A549 (cell line): ENCODE results near the gene ZNF747.

ENCODE experiments used
- CBX8 ChIP-seq: fragments of 200-600 bp; sonication (generic); IDR thresholded peaks from 2 replicates; pipeline ENCODE4 v1.6.1; 2016
- CHD2 ChIP-seq: fragments of 150-350 bp; IDR thresholded peaks from 2 replicates; pipeline ENCODE4 v1.6.1; 2014; ENCODE audit warnings: low read length; ENCODE audit not compliant: partially characterized antibody
- EP300 ChIP-seq, 2 experiments: fragments of >200 bp; sonication (Bioruptor Twin); formaldehyde crosslinking; IDR thresholded peaks; 2 replicates in 1 of 2; 3 replicates in 1 of 2; pipeline ENCODE4 v1.6.1; 2016 to 2017
- FOSB ChIP-seq: fragments of 250-450 bp; sonication (Bioruptor Pico); IDR thresholded peaks from 2 replicates; pipeline ENCODE4 v1.5.0; 2020; ENCODE audit warnings: mild to moderate bottlenecking, moderate library complexity
- JUNB ChIP-seq: fragments of >200 bp; sonication (Bioruptor Twin); formaldehyde crosslinking; IDR thresholded peaks from 2 replicates; pipeline ENCODE4 v1.6.1; 2016
- NR3C1 ChIP-seq: fragments of >200 bp; sonication (Bioruptor Twin); formaldehyde crosslinking; IDR thresholded peaks from 3 replicates; pipeline ENCODE4 v1.6.1; 2017
- RARB ChIP-seq: fragments of 250-450 bp; sonication (Bioruptor Pico); IDR thresholded peaks from 2 replicates; pipeline ENCODE4 v1.8.0; 2021; ENCODE audit warnings: mild to moderate bottlenecking, moderate library complexity
- RCOR1 ChIP-seq: fragments of 150-350 bp; IDR thresholded peaks from 2 replicates; pipeline ENCODE4 v1.6.1; 2014; ENCODE audit warnings: antibody characterized with exemption, low read length, low read depth
- REST ChIP-seq: fragments of 200-600 bp; sonication (generic); IDR thresholded peaks from 2 replicates; pipeline ENCODE4 v1.6.1; 2016; ENCODE audit warnings: antibody characterized with exemption, mild to moderate bottlenecking, moderate library complexity
- RNF2 ChIP-seq: fragments of 200-600 bp; sonication (generic); IDR thresholded peaks from 2 replicates; pipeline ENCODE4 v1.6.1; 2016; ENCODE audit warnings: low read depth, mild to moderate bottlenecking, antibody characterized with exemption, moderate library complexity, borderline replicate concordance
- TP53 ChIP-seq: fragments of 250-450 bp; sonication (Bioruptor Pico); IDR thresholded peaks from 2 replicates; pipeline ENCODE4 v1.5.0; 2021; ENCODE audit warnings: mild to moderate bottlenecking, moderate library complexity
- ZC3H11A ChIP-seq: fragments of 450-650 bp; IDR thresholded peaks from 2 replicates; pipeline ENCODE4 v1.6.1; 2014; ENCODE audit warnings: antibody characterized with exemption, mild to moderate bottlenecking
- TF ChIP-seq, protein P1 (sequence below): fragments of >200 bp; sonication (Bioruptor Twin); formaldehyde crosslinking; IDR thresholded peaks from 3 replicates; pipeline ENCODE4 v1.5.1; 2016

- TF ChIP-seq TP53 (CRISPR knock-in tag) (no peak), RARB (CRISPR knock-in tag) (no peak), FOSB (CRISPR knock-in tag) (no peak), REST (no peak), RCOR1 (no peak), NR3C1 (no peak), JUNB (no peak), EP300 (IDR thresholded peaks at IDR 0.05) (no peak), RNF2 (no peak), CHD2 (no peak), CBX8 (no peak), ZC3H11A (no peak)
- TF ChIP-seq, protein P1, sequence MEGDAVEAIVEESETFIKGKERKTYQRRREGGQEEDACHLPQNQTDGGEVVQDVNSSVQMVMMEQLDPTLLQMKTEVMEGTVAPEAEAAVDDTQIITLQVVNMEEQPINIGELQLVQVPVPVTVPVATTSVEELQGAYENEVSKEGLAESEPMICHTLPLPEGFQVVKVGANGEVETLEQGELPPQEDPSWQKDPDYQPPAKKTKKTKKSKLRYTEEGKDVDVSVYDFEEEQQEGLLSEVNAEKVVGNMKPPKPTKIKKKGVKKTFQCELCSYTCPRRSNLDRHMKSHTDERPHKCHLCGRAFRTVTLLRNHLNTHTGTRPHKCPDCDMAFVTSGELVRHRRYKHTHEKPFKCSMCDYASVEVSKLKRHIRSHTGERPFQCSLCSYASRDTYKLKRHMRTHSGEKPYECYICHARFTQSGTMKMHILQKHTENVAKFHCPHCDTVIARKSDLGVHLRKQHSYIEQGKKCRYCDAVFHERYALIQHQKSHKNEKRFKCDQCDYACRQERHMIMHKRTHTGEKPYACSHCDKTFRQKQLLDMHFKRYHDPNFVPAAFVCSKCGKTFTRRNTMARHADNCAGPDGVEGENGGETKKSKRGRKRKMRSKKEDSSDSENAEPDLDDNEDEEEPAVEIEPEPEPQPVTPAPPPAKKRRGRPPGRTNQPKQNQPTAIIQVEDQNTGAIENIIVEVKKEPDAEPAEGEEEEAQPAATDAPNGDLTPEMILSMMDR = no peak
Observed at GRCh38 chr16:30554557-30555314, 20.1 kb upstream of the ZNF747 start.
